CD4-positive, alpha-beta T cell treated with Interleukin-15 for 1 hour (primary cell): ENCODE data around the gene PLD3.

ENCODE experiments used
- DNase-seq: peaks from one replicate; pipeline ENCODE4 v3.0.0-alpha.2; 2020

The PLD3 gene

GRCh38 chr19:40414542-40415535 lies 66.3 kb downstream of the PLD3 start:
- DNase-seq: no peak

- DNase-seq: no peak
Measured at GRCh38 chr19:40415768-40416167, 67.3 kb downstream of the PLD3 start.

GRCh38 chr19:40416918-40417642 lies 68.6 kb downstream of the PLD3 start:
- no peak for DNase-seq

- DNase-seq: no peak
Measured at GRCh38 chr19:40417643-40417981, 69.1 kb downstream of the PLD3 start.

- no peak for DNase-seq
Measured at GRCh38 chr19:40418040-40418439, 69.5 kb downstream of the PLD3 start.

GRCh38 chr19:40419066-40419612 lies 70.6 kb downstream of the PLD3 start:
- no peak for DNase-seq

- DNase-seq: no peak
Measured at GRCh38 chr19:40419780-40420179, 71.3 kb downstream of the PLD3 start.

- no peak for DNase-seq
Measured at GRCh38 chr19:40420451-40420765, 71.9 kb downstream of the PLD3 start.

- peak; percentile 75 for DNase-seq
Measured at GRCh38 chr19:40420766-40421765, 72.6 kb downstream of the PLD3 start.

GRCh38 chr19:40421993-40422747 lies 73.7 kb downstream of the PLD3 start:
- DNase-seq: no peak

GRCh38 chr19:40422748-40423566 lies 74.5 kb downstream of the PLD3 start:
- DNase-seq: no peak

- DNase-seq: no peak
Measured at GRCh38 chr19:40423938-40424337, 75.4 kb downstream of the PLD3 start.

- no peak for DNase-seq
Measured at GRCh38 chr19:40424637-40425449, 76.3 kb downstream of the PLD3 start.

- peak; percentile 100 for DNase-seq
Measured at GRCh38 chr19:40425450-40426287, 77.2 kb downstream of the PLD3 start, which contains the start of gene SERTAD1. TSS of gene SERTAD1 (minus strand) at chr19:40425992. CDS start at chr19:40423546, 2,446 bp downstream.
